Gastrocnemius medialis (tissue), 4 donors: Measurements from ENCODE around the gene CEACAM1. TPM values are rescaled to one million over a fixed set of nuclear protein-coding genes. Genes with fewer than 3 reads are reported as not detected.
"Not testable (repeated sequence)": the region's sequence is repeated elsewhere in the genome, so short reads cannot be mapped to it uniquely, and the experiment has no call there.

Source experiments
- ATAC-seq, 2 donors: fragments of 150-250 bp; one replicate each; pipeline ENCODE4 v1.9.1; 2016
- DNase-seq, 2 donors: peaks; one replicate each; pipeline ENCODE4 v3.0.0-alpha.2; 2019
- H3K27ac ChIP-seq, 4 donors: fragments of 200-600 bp; sonication (generic); 1 replicate in 1 of 4; 2 replicates in 3 of 4; pipeline ENCODE4 v1.5.1; 2016 to 2018; ENCODE audit warnings: mild to moderate bottlenecking in 2 of 4, moderate library complexity in 1 of 4
- H3K27me3 ChIP-seq, 3 donors: fragments of 200-600 bp; sonication (generic) in 2 of 3; 1 replicate in 1 of 3; 2 replicates in 2 of 3; pipeline versions ENCODE4 v1.5.1 to v1.6.0; 2016 to 2019; ENCODE audit warnings: mild to moderate bottlenecking in 1 of 3, moderate library complexity in 1 of 3
- H3K36me3 ChIP-seq, 2 donors: fragments of 200-600 bp; sonication (generic) in 1 of 2; one replicate each; pipeline ENCODE4 v1.5.1; 2017 to 2018
- H3K4me1 ChIP-seq, 2 donors: fragments of 200-600 bp; sonication (generic) in 1 of 2; one replicate each; pipeline ENCODE4 v1.5.1; 2016 to 2017; ENCODE audit warnings: mild to moderate bottlenecking in 2 of 2
- H3K4me3 ChIP-seq, 4 donors: fragments of 200-600 bp; sonication (generic) in 3 of 4; 1 replicate in 1 of 4; 2 replicates in 3 of 4; pipeline ENCODE4 v1.5.1; 2016 to 2019; ENCODE audit warnings: mild to moderate bottlenecking in 2 of 4
- H3K9me3 ChIP-seq, 3 donors: fragments of 200-600 bp; sonication (generic) in 2 of 3; 1 replicate in 1 of 3; 2 replicates in 2 of 3; pipeline ENCODE4 v1.5.1; 2016 to 2019
- POLR2A ChIP-seq, 2 donors: fragments of 450-650 bp; IDR thresholded peaks; one replicate each; pipeline ENCODE4 v1.6.1; 2017; ENCODE audit warnings: antibody characterized with exemption in 2 of 2, mild to moderate bottlenecking in 2 of 2, moderate library complexity in 2 of 2
- in situ Hi-C, 4 donors: fragments of 200-750 bp; cut with MboI; loops; one replicate each; pipeline versions ENCODE4 v1.15.0 to v1.8.0; 2017; ENCODE audit warnings: low sequenced_read_pairs in 4 of 4
- intact Hi-C: fragments of 100-400 bp; cut with DNase I; formaldehyde crosslinking; loops from one replicate; pipeline ENCODE4 v1.15.1; 2023; ENCODE audit warnings: low total_unique reads
- total RNA-seq, 4 donors: library from RNA; depleted of rRNA; stranded (reverse); fragments of >200 nt; gene quantifications; one replicate each; pipeline versions ENCODE4 v1.1.0 to v1.2.3, GENCODE V29; 2016
- TF ChIP-seq, protein P1 (sequence below), 5 experiments: fragments of 450-650 bp in 3 of 5; fragments of 200-600 bp in 2 of 5; sonication (generic) in 2 of 5; IDR thresholded peaks in 4 of 5; conservative IDR thresholded peaks in 1 of 5; 1 replicate in 4 of 5; 2 replicates in 1 of 5; pipeline ENCODE4 v1.5.1; 2016 to 2019; ENCODE audit warnings: antibody characterized with exemption in 5 of 5, mild to moderate bottlenecking in 3 of 5, moderate library complexity in 3 of 5

CEACAM1 gene
- total RNA-seq, 4 donors from 2014 or later: 0.36 to 2.0 (median 0.53) TPM

GRCh38 chr19:42538841-42539709 lies 10.8 kb upstream of the CEACAM1 start:
- Histone ChIP-seq H3K36me3 (no peaks in the 10 kb centered on the region), H3K27me3 (no peaks in the 10 kb centered on the region), H3K9me3 (no peaks in the 10 kb centered on the region), H3K27ac (no peak overlapping the region), H3K4me1 (no peaks in the 10 kb centered on the region), H3K4me3 (no peak overlapping the region)
- no peak for ATAC-seq
- DNase-seq: no peak
- in situ Hi-C loops (no loop called here), intact Hi-C loops (no loop called here)
- TF ChIP-seq, protein P1, sequence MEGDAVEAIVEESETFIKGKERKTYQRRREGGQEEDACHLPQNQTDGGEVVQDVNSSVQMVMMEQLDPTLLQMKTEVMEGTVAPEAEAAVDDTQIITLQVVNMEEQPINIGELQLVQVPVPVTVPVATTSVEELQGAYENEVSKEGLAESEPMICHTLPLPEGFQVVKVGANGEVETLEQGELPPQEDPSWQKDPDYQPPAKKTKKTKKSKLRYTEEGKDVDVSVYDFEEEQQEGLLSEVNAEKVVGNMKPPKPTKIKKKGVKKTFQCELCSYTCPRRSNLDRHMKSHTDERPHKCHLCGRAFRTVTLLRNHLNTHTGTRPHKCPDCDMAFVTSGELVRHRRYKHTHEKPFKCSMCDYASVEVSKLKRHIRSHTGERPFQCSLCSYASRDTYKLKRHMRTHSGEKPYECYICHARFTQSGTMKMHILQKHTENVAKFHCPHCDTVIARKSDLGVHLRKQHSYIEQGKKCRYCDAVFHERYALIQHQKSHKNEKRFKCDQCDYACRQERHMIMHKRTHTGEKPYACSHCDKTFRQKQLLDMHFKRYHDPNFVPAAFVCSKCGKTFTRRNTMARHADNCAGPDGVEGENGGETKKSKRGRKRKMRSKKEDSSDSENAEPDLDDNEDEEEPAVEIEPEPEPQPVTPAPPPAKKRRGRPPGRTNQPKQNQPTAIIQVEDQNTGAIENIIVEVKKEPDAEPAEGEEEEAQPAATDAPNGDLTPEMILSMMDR (IDR thresholded peaks at IDR 0.05 in 4 of 5, conservative IDR thresholded peaks at IDR 0.05 in 1 of 5): no peak
- no peak for TF ChIP-seq POLR2A (IDR thresholded peaks at IDR 0.05)

DNA sequence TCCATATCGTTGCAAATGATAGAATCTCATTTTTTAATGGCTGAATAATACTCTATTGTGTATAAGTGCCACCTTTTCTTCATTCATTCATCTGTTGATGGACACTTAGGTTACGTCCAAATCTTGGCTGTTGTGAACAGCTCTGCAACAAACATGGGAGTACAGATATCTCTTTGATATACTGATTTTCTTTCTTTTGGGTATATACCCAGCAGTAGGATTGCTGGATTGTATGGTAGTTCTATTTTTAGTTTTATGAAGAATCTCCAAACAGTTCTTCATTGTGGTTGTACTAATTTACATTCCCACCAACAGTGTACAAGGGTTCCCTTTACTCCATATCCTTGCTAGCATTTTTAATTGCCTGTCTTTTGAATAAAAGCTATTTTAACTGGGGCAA lies 7.0 kb upstream of the CEACAM1 start:
- H3K4me1 ChIP-seq, in situ Hi-C loops, intact Hi-C loops, H3K27me3 ChIP-seq, H3K4me3 ChIP-seq, ATAC-seq, H3K27ac ChIP-seq, H3K9me3 ChIP-seq, DNase-seq, H3K36me3 ChIP-seq: not testable (repeated sequence)

DNA sequence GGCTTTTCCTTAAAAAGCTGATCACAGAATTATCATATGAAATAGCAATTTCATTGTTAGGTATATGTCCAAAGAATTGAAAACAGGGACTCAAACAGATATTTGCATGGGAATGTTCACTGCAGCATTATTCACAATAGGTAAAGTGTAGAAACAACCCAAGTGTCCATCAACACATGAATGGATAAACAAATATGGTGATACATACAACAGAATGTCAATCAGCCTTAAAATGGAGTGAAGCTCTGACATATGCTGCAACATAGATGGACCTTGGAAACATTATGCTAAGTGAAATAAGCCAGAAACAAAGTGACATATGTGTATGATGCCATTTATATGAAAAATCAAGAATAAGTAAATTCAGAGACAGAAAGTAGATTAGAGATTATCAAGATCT lies 6.1 kb upstream of the CEACAM1 start:
- intact Hi-C loops: no loop called here
- Histone ChIP-seq H3K4me1 (no peaks in the 10 kb centered on the region), H3K4me3 (no peak overlapping the region), H3K9me3 (no peaks in the 10 kb centered on the region), H3K27ac (no peak overlapping the region), H3K27me3 (no peaks in the 10 kb centered on the region), H3K36me3 (no peaks in the 10 kb centered on the region)
- TF ChIP-seq, protein P1 (IDR thresholded peaks at IDR 0.05 in 4 of 5, conservative IDR thresholded peaks at IDR 0.05 in 1 of 5): no peak
- TF ChIP-seq POLR2A (IDR thresholded peaks at IDR 0.05): no peak
- DNase-seq (no peak), ATAC-seq (no peak)
- in situ Hi-C loops: loop anchor here in 1 of 4 donors (5.0 kb wide), 1 partner anchor 82 kb away; no protein-coding TSS in a partner anchor

DNA sequence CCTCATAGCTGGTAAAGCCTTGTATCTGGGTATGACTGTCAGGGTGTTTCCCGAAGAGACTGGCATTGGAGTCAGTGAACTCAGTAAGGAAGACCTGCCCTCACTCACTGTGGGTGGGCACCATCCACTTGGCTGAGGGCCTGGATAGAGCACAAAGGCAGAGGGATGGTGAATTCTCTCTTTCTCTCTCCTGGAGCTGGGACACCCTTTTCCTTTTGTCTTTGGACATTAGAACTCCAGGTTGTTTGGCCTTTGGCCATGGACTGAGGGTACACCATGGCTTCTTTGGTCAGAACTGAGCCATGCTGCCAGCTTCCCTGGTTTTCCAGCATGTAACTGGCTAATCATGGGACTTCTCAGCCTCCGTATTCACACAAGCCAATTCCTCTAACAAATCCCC lies 4.6 kb upstream of the CEACAM1 start:
- Histone ChIP-seq H3K9me3 (no peaks in the 10 kb centered on the region), H3K27me3 (no peaks in the 10 kb centered on the region), H3K36me3 (no peaks in the 10 kb centered on the region), H3K27ac (no peak overlapping the region), H3K4me1 (no peaks in the 10 kb centered on the region), H3K4me3 (no peak overlapping the region)
- DNase-seq (no peak), ATAC-seq (no peak)
- TF ChIP-seq, protein P1 (IDR thresholded peaks at IDR 0.05 in 4 of 5, conservative IDR thresholded peaks at IDR 0.05 in 1 of 5): no peak
- TF ChIP-seq POLR2A (IDR thresholded peaks at IDR 0.05): no peak
- intact Hi-C loops (no loop called here), in situ Hi-C loops (loop anchor here in 1 of 4 donors (5.0 kb wide), 1 partner anchor 81 kb away; no protein-coding TSS in a partner anchor)

GRCh38 chr19:42531313-42531712 lies 3.0 kb upstream of the CEACAM1 start:
- H3K27ac ChIP-seq: no peak overlapping the region
- in situ Hi-C loops: loop anchor here in 1 of 4 donors (5.0 kb wide), 1 partner anchor 79 kb away; no protein-coding TSS in a partner anchor
- no peaks in the 10 kb centered on the region for H3K9me3 ChIP-seq
- no peaks in the 10 kb centered on the region for H3K27me3 ChIP-seq
- intact Hi-C loops: no loop called here
- DNase-seq (no peak), ATAC-seq (no peak)
- TF ChIP-seq, protein P1 (IDR thresholded peaks at IDR 0.05 in 4 of 5, conservative IDR thresholded peaks at IDR 0.05 in 1 of 5): no peak
- TF ChIP-seq POLR2A (IDR thresholded peaks at IDR 0.05): no peak
- H3K4me1 ChIP-seq: no peaks in the 10 kb centered on the region
- H3K4me3 ChIP-seq: no peak overlapping the region
- H3K36me3 ChIP-seq: no peaks in the 10 kb centered on the region
